Measurements from ENCODE around the gene MTERF2. TPM values are rescaled to one million over a fixed set of nuclear protein-coding genes. Genes with fewer than 3 reads are reported as not detected.

MTERF2 gene
- total RNA-seq, 1 experiment from 2014 or later: 7.8 TPM

DNA sequence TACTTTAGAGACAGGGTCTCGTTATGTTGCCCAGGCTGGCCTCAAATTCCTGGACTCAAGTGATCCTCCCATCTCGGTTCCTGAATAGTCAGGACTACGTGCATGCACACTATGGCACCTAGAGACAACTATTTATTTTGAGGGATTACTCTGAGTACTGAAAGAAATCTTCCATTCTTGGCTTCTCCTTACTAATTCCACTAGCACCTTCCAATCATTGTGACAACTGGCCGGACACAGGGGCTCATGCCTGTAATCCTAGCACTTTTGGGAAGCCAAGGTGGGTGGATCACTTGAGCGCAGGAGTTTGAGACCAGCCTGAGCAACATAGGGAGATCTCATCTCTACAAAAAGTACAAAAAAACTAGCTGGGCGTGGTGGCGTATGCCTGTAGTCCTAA is 42.1 kb upstream of the MTERF2 start:
- H3K9me2 ChIP-seq (ENCODE audit: insufficient read depth): no peaks in the 10 kb centered on the region
- no peak overlapping the region for H3K4me3 ChIP-seq (replicated peaks in 1 of 2; ENCODE audit: low read depth in 1 of 2, low read length in 2 of 2)
- CTCF ChIA-PET: no interaction called here
- H3K4me1 ChIP-seq (ENCODE audit: control insufficient read depth in 1 of 2, insufficient read depth in 2 of 2, low read length in 2 of 2): peaks cover 2 to 13% of the 10 kb centered on the region in 2 experiments; a peak in 3 of 4 replicates
- POLR2A ChIA-PET: no interaction called here
- no peaks in the 10 kb centered on the region for H4K20me1 ChIP-seq (ENCODE audit: insufficient read depth)
- intact Hi-C loops (cut with micrococcal nuclease): no loop called here
- no peaks in the 10 kb centered on the region for H3K79me2 ChIP-seq (ENCODE audit: insufficient read depth, low read length)
- H3K27me3 ChIP-seq (ENCODE audit: insufficient read depth, low read length): no peaks in the 10 kb centered on the region
- no peaks in the 10 kb centered on the region for H3K36me3 ChIP-seq (ENCODE audit: control insufficient read depth in 1 of 2, insufficient read depth in 2 of 2, low read length in 2 of 2)
- ATAC-seq (no peak), DNase-seq (ENCODE audit: low read depth, low spot score) (no peak)
- no TSS peak for BruUV-seq (replicated peaks)
- TF ChIP-seq CBX3 (IDR thresholded peaks at IDR 0.05; ENCODE audit: low read depth) (no peak), SRF (IDR thresholded peaks at IDR 0.05; ENCODE audit: low read depth) (no peak), ZFX (IDR thresholded peaks at IDR 0.05) (no peak), ELF1 (IDR thresholded peaks at IDR 0.05; ENCODE audit: borderline replicate concordance, low read depth) (no peak), YY1 (IDR thresholded peaks at IDR 0.05; ENCODE audit: extremely low read depth, insufficient replicate concordance, low read depth, low read length) (no peak), SP1 (IDR thresholded peaks at IDR 0.05; ENCODE audit: low read depth) (no peak), JUND (IDR thresholded peaks at IDR 0.05) (no peak), POLR2AphosphoS5 (IDR thresholded peaks at IDR 0.05; ENCODE audit: low read depth, low read length) (no peak), POLR2A (IDR thresholded peaks at IDR 0.05; ENCODE audit: borderline replicate concordance, extremely low read depth, insufficient read depth, insufficient read length) (no peak), EZH2 (IDR thresholded peaks at IDR 0.05) (no peak), CEBPB (IDR thresholded peaks at IDR 0.05; ENCODE audit: low read depth) (no peak)
- TF ChIP-seq, protein P1, sequence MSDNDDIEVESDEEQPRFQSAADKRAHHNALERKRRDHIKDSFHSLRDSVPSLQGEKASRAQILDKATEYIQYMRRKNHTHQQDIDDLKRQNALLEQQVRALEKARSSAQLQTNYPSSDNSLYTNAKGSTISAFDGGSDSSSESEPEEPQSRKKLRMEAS (IDR thresholded peaks at IDR 0.05): no peak
- TF ChIP-seq, protein P2, sequence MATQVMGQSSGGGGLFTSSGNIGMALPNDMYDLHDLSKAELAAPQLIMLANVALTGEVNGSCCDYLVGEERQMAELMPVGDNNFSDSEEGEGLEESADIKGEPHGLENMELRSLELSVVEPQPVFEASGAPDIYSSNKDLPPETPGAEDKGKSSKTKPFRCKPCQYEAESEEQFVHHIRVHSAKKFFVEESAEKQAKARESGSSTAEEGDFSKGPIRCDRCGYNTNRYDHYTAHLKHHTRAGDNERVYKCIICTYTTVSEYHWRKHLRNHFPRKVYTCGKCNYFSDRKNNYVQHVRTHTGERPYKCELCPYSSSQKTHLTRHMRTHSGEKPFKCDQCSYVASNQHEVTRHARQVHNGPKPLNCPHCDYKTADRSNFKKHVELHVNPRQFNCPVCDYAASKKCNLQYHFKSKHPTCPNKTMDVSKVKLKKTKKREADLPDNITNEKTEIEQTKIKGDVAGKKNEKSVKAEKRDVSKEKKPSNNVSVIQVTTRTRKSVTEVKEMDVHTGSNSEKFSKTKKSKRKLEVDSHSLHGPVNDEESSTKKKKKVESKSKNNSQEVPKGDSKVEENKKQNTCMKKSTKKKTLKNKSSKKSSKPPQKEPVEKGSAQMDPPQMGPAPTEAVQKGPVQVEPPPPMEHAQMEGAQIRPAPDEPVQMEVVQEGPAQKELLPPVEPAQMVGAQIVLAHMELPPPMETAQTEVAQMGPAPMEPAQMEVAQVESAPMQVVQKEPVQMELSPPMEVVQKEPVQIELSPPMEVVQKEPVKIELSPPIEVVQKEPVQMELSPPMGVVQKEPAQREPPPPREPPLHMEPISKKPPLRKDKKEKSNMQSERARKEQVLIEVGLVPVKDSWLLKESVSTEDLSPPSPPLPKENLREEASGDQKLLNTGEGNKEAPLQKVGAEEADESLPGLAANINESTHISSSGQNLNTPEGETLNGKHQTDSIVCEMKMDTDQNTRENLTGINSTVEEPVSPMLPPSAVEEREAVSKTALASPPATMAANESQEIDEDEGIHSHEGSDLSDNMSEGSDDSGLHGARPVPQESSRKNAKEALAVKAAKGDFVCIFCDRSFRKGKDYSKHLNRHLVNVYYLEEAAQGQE (IDR thresholded peaks at IDR 0.05; ENCODE audit: low read depth): no peak
- no peak overlapping the region for H3K9ac ChIP-seq (ENCODE audit: low read length)
- RAD21 ChIA-PET (ENCODE audit: low non-redundant PET in 1 of 2, low total read pairs in 2 of 2, uncharacterized antibody in 2 of 2, unreplicated experiment in 2 of 2): no interaction called here
- H3K4me2 ChIP-seq (ENCODE audit: low read length): no peak overlapping the region
- no peaks in the 10 kb centered on the region for H3K9me3 ChIP-seq (ENCODE audit: control insufficient read depth in 1 of 2, insufficient read depth in 1 of 2, low read depth in 1 of 2, low read length in 2 of 2)
- H2AFZ ChIP-seq (ENCODE audit: low read depth, low read length, poor library complexity, severe bottlenecking): no peak overlapping the region
- H3K27ac ChIP-seq (ENCODE audit: low read depth, low read length): no peak overlapping the region
